ENCODE data around the gene LYPD8. TPM values are rescaled to one million over a fixed set of nuclear protein-coding genes. Genes with fewer than 3 reads are reported as not detected.

The LYPD8 gene
- total RNA-seq, 1 donor from 2014 or later: not detected

GRCh38 chr1:248697907-248698306 is 57.7 kb downstream of the LYPD8 start:
- Mint-ChIP-seq H3K27me3 (ENCODE audit: insufficient read depth, low read depth) (peaks cover 3% of the 10 kb centered on the region), H3K36me3 (no peaks in the 10 kb centered on the region), H3K4me3 (no peak overlapping the region), H3K4me1 (no peaks in the 10 kb centered on the region), H3K9me3 (peaks cover 29% of the 10 kb centered on the region), H3K27ac (no peak overlapping the region)
- Histone ChIP-seq H3K9me3 (ENCODE audit: low read depth) (peaks cover 36% of the 10 kb centered on the region), H3K9ac (no peak overlapping the region), H3F3A (ENCODE audit: low read depth) (no peaks in the 10 kb centered on the region), H4K20me1 (ENCODE audit: low read depth) (no peaks in the 10 kb centered on the region), H2AFZ (replicated peaks) (no peak overlapping the region), H3K36me3 (no peaks in the 10 kb centered on the region), H3K27me3 (no peaks in the 10 kb centered on the region), H3K4me2 (no peak overlapping the region), H3K79me2 (ENCODE audit: low read depth) (no peaks in the 10 kb centered on the region), H3K27ac (no peak overlapping the region), H3K4me3 (no peak overlapping the region), H3K4me1 (no peaks in the 10 kb centered on the region)
- no peak for DNase-seq (ENCODE audit: low spot score)
- no peak for TF ChIP-seq EZH2 (IDR thresholded peaks at IDR 0.05)
- TF ChIP-seq EZH2phosphoT487 (IDR thresholded peaks at IDR 0.05): no peak
- no peak for TF ChIP-seq CTCF (IDR thresholded peaks at IDR 0.05)

- peaks cover 36% of the 10 kb centered on the region for H3K9me3 Mint-ChIP-seq
- H3K4me1 ChIP-seq: no peaks in the 10 kb centered on the region
- H3K36me3 Mint-ChIP-seq: no peaks in the 10 kb centered on the region
- no peak overlapping the region for H3K27ac Mint-ChIP-seq
- TF ChIP-seq EZH2phosphoT487 (IDR thresholded peaks at IDR 0.05) (no peak), CTCF (IDR thresholded peaks at IDR 0.05) (no peak), EZH2 (IDR thresholded peaks at IDR 0.05) (no peak)
- no peaks in the 10 kb centered on the region for H3K79me2 ChIP-seq (ENCODE audit: low read depth)
- no peaks in the 10 kb centered on the region for H3K36me3 ChIP-seq
- no peak overlapping the region for H3K4me2 ChIP-seq
- no peak overlapping the region for H3K9ac ChIP-seq
- no peak for DNase-seq (ENCODE audit: low spot score)
- no peaks in the 10 kb centered on the region for H4K20me1 ChIP-seq (ENCODE audit: low read depth)
- no peak overlapping the region for H3K27ac ChIP-seq
- H3K4me1 Mint-ChIP-seq: no peaks in the 10 kb centered on the region
- H3F3A ChIP-seq (ENCODE audit: low read depth): no peaks in the 10 kb centered on the region
- H3K27me3 Mint-ChIP-seq (ENCODE audit: insufficient read depth, low read depth): peaks cover 3% of the 10 kb centered on the region
- H3K4me3 ChIP-seq: no peak overlapping the region
- peaks cover 36% of the 10 kb centered on the region for H3K9me3 ChIP-seq (ENCODE audit: low read depth)
- no peaks in the 10 kb centered on the region for H3K27me3 ChIP-seq
- H3K4me3 Mint-ChIP-seq: no peak overlapping the region
- H2AFZ ChIP-seq (replicated peaks): no peak overlapping the region
Measured at GRCh38 chr1:248696774-248697173, 58.8 kb downstream of the LYPD8 start.

GRCh38 chr1:248696261-248696660 is 59.3 kb downstream of the LYPD8 start:
- H3K36me3 ChIP-seq: no peaks in the 10 kb centered on the region
- no peak for DNase-seq (ENCODE audit: low spot score)
- Mint-ChIP-seq H3K27ac (no peak overlapping the region), H3K27me3 (ENCODE audit: insufficient read depth, low read depth) (peaks cover 3% of the 10 kb centered on the region), H3K9me3 (peaks cover 36% of the 10 kb centered on the region), H3K4me3 (no peak overlapping the region), H3K4me1 (no peaks in the 10 kb centered on the region), H3K36me3 (no peaks in the 10 kb centered on the region)
- H3K4me3 ChIP-seq: no peak overlapping the region
- no peak overlapping the region for H3K27ac ChIP-seq
- H3F3A ChIP-seq (ENCODE audit: low read depth): no peaks in the 10 kb centered on the region
- no peaks in the 10 kb centered on the region for H3K4me1 ChIP-seq
- no peak overlapping the region for H3K4me2 ChIP-seq
- no peaks in the 10 kb centered on the region for H4K20me1 ChIP-seq (ENCODE audit: low read depth)
- peaks cover 34% of the 10 kb centered on the region for H3K9me3 ChIP-seq (ENCODE audit: low read depth)
- H2AFZ ChIP-seq (replicated peaks): no peak overlapping the region
- no peaks in the 10 kb centered on the region for H3K79me2 ChIP-seq (ENCODE audit: low read depth)
- no peak overlapping the region for H3K9ac ChIP-seq
- TF ChIP-seq CTCF (IDR thresholded peaks at IDR 0.05): no peak
- TF ChIP-seq EZH2phosphoT487 (IDR thresholded peaks at IDR 0.05): no peak
- TF ChIP-seq EZH2 (IDR thresholded peaks at IDR 0.05): no peak
- H3K27me3 ChIP-seq: no peaks in the 10 kb centered on the region

Measured in neural progenitor cell (in vitro differentiated cells).